HuH-7.5 (cell line): Measurements from ENCODE around the gene TMEM47.

Experiments
- DNase-seq: peaks from one replicate; pipeline ENCODE4 v3.0.0; 2011; ENCODE audit warnings: low spot score

The TMEM47 gene

GRCh38 chrX:34656842-34657725, at the start of gene TMEM47:
TMEM47 (minus strand) TSS chrX:34657285; CDS start chrX:34657029, 256 bp downstream.
- DNase-seq, result peak; percentile 19

GRCh38 chrX:34687095-34687494, 30.0 kb upstream of the TMEM47 start:
- no peak for DNase-seq

GRCh38 chrX:34659575-34659974, 2.5 kb upstream of the TMEM47 start:
- no peak for DNase-seq

GRCh38 chrX:34658326-34658725, 1.2 kb upstream of the TMEM47 start:
- DNase-seq, result no peak

GRCh38 chrX:34657726-34658070, 613 bp upstream of the TMEM47 start:
- no peak for DNase-seq

GRCh38 chrX:34656467-34656841, 631 bp downstream of the TMEM47 start:
- no peak for DNase-seq

- DNase-seq, result no peak
These were observed 1.3 kb downstream of the TMEM47 start for GRCh38 chrX:34655501-34656455.

- no peak for DNase-seq
These were observed 2.2 kb downstream of the TMEM47 start for GRCh38 chrX:34654696-34655490.

- no peak for DNase-seq
These were observed 3.3 kb downstream of the TMEM47 start for GRCh38 chrX:34653811-34654210.

- DNase-seq, result no peak
These were observed 14.2 kb downstream of the TMEM47 start for GRCh38 chrX:34642849-34643248.

- no peak for DNase-seq
These were observed 19.0 kb downstream of the TMEM47 start for GRCh38 chrX:34638116-34638515.

- no peak for DNase-seq
These were observed 22.7 kb downstream of the TMEM47 start for GRCh38 chrX:34634349-34634748.

GRCh38 chrX:34632384-34632783, 24.7 kb downstream of the TMEM47 start:
- DNase-seq, result no peak

GRCh38 chrX:34631479-34632220, 25.4 kb downstream of the TMEM47 start:
- no peak for DNase-seq

- no peak for DNase-seq
These were observed 27.5 kb downstream of the TMEM47 start for GRCh38 chrX:34629572-34629971.

- DNase-seq, result no peak
These were observed 32.7 kb downstream of the TMEM47 start for GRCh38 chrX:34624416-34624815.

GRCh38 chrX:34619920-34620319, 37.2 kb downstream of the TMEM47 start:
- no peak for DNase-seq

- DNase-seq, result no peak
These were observed 45.0 kb downstream of the TMEM47 start for GRCh38 chrX:34612036-34612435.

GRCh38 chrX:34598362-34598761, 58.7 kb downstream of the TMEM47 start:
- no peak for DNase-seq

GRCh38 chrX:34586936-34587335, 70.1 kb downstream of the TMEM47 start:
- no peak for DNase-seq

GRCh38 chrX:34586346-34586911, 70.7 kb downstream of the TMEM47 start:
- no peak for DNase-seq
